Stimulated activated naive CD8-positive, alpha-beta T cell treated with anti-CD3 and anti-CD28 coated beads, Interleukin-15, Interleukin-2, amounts not matched to agents 100 U/mL and 50 U/mL, for 24 hours (primary cell): ENCODE measurements around the gene S100A13.
A peak's percentile ranks its signal among the peaks of the same experiment; 100 is the strongest.

Experiments used
- ATAC-seq: fragments of 150-1000 bp; cut with Tn5 transposase; one replicate; pipeline ENCODE4 v1.10.0; 2021
- DNase-seq: peaks from one replicate; pipeline ENCODE4 v3.0.0; 2021

Gene S100A13

DNA sequence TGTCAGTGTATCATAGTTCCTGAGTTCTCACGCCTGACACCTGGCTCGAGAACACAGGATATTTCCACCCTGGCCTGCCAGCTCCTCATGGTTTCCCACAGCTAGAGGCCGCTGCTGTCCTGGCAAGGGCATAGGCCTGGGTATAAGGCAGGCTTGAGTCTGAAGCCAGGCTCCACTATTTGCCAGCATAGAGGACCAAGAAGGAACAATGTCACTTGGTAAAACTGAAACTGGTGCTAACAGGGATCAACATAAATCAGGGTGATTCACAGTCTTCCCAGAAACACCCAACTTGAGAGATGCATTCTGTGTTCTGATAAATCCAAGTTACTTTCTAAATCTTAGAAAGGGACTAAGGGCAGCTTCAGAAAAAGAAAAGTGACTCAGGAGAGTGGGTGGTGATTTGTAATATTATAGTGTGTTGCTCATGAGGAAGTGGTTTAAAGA is 54.7 kb downstream of the S100A13 start:
- ATAC-seq = peak; percentile 85

DNA sequence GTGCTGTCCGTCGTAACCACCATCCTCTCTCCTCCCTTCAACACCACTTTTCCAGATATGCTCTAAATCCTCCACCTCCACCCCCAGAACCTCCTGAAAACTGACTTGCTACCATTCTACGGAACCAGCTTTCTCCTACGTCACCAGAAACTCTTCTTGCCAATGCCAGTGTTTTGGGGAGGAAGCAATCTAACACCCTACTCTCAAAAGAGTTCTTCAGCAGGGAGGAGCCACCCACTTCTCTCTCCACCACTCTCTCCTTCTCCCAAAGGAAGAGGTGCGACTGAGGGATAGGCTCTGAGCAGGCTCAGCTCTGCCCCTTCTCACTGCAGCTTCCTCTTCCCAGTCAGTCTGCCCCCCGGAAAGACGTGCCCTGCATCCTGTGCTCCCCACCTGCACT is 55.6 kb downstream of the S100A13 start:
- no peak for ATAC-seq

More for the DNA sequence above, 54.7 kb downstream of the S100A13 start:
- DNase-seq = peak; percentile 74

DNA sequence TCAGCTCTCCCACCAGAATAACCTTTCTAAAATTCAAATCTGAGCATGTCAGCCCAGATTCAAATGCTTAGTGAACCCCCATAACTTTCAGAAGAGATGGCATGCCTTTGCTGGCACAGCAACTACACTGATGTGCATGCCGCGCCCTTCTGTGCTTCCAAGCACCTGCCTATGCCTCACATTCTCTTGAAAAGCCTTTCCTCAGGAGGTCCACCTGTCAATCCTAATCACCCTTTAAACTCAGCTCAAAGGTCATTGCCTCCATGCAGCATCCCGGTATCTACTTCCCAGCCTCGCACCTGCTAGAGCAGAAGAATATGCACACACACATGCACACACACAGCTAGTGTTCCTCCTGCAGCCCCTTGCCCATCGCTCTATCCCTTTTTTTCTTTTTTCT is 56.4 kb downstream of the S100A13 start:
- DNase-seq (no peak), ATAC-seq (no peak)

More for the DNA sequence above, 55.6 kb downstream of the S100A13 start:
- DNase-seq = no peak

DNA sequence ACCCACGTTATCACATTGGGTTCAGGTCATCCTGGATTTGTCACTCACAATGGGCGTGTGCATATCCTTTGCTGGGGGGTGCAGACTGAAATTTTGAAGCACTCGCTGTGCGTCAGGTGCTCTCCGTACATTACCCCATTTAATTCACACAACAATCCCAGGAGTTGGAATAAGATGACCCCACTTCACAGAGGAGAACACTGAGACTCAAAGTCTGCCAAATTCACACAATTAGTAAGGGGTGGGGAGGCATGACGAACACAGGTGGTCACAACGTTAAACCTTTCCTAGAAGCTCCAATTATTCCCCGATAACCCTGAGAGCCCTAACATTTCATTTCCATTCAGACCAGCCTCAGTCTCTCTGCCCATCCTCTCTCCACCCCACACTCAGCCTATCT is 57.8 kb downstream of the S100A13 start:
- no peak for ATAC-seq
- DNase-seq = no peak
